NCI-H82 treated with DMSO at 0.1 percent for 48 hours (cell line): ENCODE data around the gene ARHGAP10.

Source experiments
- DNase-seq: peaks from one replicate; lab custom pipeline; 2025; ENCODE audit not compliant: unreplicated experiment; lab: John Stamatoyannopoulos, UW

The ARHGAP10 gene

GRCh38 chr4:148060264-148061140 lies 328.6 kb downstream of the ARHGAP10 start:
- no peak for DNase-seq

GRCh38 chr4:148061141-148061481 lies 329.2 kb downstream of the ARHGAP10 start:
- no peak for DNase-seq

GRCh38 chr4:148061795-148062194 lies 329.9 kb downstream of the ARHGAP10 start:
- peak; percentile 62 for DNase-seq

- DNase-seq: no peak
These were observed 330.5 kb downstream of the ARHGAP10 start for GRCh38 chr4:148062301-148062950.

GRCh38 chr4:148064451-148064850 lies 332.6 kb downstream of the ARHGAP10 start:
- DNase-seq: peak; percentile 43

GRCh38 chr4:148065075-148065474 lies 333.2 kb downstream of the ARHGAP10 start:
- DNase-seq: no peak

- DNase-seq: no peak
These were observed 335.5 kb downstream of the ARHGAP10 start for GRCh38 chr4:148067301-148067916.

- peak; percentile 78 for DNase-seq
These were observed 336.4 kb downstream of the ARHGAP10 start for GRCh38 chr4:148068065-148068911.

GRCh38 chr4:148069086-148069894 lies 337.4 kb downstream of the ARHGAP10 start:
- no peak for DNase-seq

- no peak for DNase-seq
These were observed 337.9 kb downstream of the ARHGAP10 start for GRCh38 chr4:148069895-148070178.

GRCh38 chr4:148071009-148071408 lies 339.1 kb downstream of the ARHGAP10 start:
- DNase-seq: no peak

- no peak for DNase-seq
These were observed 340.9 kb downstream of the ARHGAP10 start for GRCh38 chr4:148072789-148073188.

- no peak for DNase-seq
These were observed 341.5 kb downstream of the ARHGAP10 start for GRCh38 chr4:148073349-148073748.

GRCh38 chr4:148074462-148074861 lies 342.6 kb downstream of the ARHGAP10 start:
- DNase-seq: no peak

- no peak for DNase-seq
These were observed 343.6 kb downstream of the ARHGAP10 start for GRCh38 chr4:148075438-148075837.

- DNase-seq: no peak
These were observed 345.1 kb downstream of the ARHGAP10 start for GRCh38 chr4:148076964-148077363.

GRCh38 chr4:148077581-148077980 lies 345.7 kb downstream of the ARHGAP10 start:
- no peak for DNase-seq

- DNase-seq: no peak
These were observed 346.2 kb downstream of the ARHGAP10 start for GRCh38 chr4:148078061-148078460.

- DNase-seq: no peak
These were observed 348.1 kb downstream of the ARHGAP10 start for GRCh38 chr4:148079961-148080360.

- no peak for DNase-seq
These were observed 349.4 kb downstream of the ARHGAP10 start for GRCh38 chr4:148081267-148081666.
